GM18867 (cell line): ENCODE results near the gene EHMT2.

ENCODE experiments used
- ATAC-seq: cut with Tn5 transposase; IDR thresholded peaks from one replicate; pipeline ENCODE4 v1.9.1; 2021; ENCODE audit warnings: mild to moderate bottlenecking, moderate library complexity; ENCODE audit not compliant: unreplicated experiment

The EHMT2 gene

DNA sequence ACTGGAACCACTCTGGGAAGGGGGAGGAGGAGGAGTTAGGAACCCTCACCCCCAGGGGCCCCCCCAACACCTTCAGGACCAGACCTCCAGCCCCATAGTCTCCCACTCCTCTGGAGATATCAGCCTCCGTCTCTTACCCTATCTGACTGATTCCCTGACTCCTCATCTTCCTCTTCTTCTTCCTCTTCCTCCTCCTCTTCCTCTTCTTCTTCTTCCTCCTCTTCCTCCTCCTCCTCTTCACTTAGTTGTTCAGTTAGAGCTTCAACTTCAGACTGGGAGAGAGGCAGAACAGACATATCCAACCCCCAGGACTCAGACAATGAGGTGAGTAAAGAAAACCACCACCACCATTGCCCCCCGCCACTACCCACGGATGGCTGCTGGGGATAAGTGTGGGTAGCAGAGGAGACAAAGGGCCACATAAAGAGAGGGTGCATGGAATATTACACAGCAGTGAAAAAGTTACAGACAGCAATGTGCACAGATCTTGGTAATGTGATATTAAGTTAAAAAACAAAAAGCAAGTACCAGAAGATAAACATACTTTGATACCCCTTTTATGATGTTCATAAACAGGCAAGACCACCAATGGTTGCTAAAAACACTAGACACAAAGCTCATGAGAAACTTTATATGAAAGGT lies 8.0 kb downstream of the EHMT2 start:
- no peak for ATAC-seq

DNA sequence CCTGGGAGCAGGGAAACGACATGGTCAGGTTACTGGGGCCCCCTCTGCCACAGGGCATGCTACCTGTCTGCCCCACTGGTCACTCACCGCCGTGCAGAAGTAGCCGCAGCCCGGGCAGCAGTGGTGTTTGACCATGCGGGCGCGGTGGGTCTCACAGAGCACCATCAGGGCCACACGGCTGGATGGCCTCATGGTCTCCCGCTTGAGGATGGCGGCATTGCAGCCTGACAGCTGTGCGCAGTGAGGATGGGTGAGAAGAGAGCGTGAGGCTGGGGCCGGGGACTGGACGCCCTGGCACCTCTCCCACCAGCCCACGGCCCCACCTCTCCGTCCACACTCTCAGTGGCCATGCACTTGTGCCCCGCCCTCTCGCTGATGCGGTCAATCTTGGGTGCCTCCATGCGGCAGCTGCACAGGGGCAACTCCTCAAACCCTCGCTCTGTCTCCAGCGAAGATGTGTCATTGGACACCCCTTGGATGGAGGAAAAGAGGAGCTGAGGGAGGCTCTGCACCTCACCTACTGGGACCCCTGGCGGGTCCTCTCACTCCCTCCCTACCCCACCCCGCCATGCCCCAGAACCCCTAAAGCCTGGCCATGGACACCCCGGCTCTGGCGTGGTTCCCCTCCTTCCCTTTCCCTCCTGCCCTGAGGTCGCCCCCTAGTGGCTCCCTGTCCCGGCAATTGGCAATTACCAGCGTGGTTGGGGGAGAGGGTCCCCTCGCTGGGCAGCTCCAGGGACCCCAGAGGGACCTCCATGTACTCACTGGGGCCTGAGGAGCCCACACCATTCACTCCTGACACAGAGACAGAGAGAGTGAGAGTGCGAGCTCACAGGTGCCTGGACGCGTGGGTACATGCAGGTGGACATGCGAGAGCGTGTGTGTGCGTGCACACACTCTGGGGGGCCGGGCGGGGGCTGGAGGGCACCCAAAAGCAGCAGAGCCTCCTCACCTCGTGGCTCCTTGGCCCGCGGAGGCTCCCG lies 8.9 kb downstream of the EHMT2 start:
- no peak for ATAC-seq

GRCh38 chr6:31887173-31888007 lies 10.1 kb downstream of the EHMT2 start:
- no peak for ATAC-seq

DNA sequence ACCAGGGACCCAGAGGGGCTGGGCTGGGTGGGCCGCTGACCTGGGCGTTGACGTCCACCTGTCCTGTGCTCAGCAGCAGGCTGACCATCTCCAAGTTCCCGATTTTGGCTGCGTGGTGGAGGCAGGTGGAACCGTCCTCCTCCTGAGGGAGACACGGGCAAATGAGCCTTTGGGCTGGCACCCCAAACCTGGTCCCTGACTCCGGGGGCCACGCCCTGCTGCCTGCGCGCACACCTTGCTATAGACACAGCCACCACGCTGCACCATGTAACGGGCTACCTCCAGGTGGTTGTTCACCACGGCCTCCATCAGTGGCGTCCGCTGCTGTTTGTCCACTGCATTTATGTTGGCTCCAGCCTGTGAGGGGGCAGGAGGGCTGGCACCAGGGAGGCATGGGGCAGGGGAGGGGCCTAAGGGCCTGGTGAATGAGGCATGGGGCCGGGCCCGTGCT lies 10.9 kb downstream of the EHMT2 start:
- no peak for ATAC-seq

GRCh38 chr6:31884528-31885035 lies 12.9 kb downstream of the EHMT2 start:
- no peak for ATAC-seq

- ATAC-seq = no peak
Measured at GRCh38 chr6:31883676-31884075, 13.8 kb downstream of the EHMT2 start.

DNA sequence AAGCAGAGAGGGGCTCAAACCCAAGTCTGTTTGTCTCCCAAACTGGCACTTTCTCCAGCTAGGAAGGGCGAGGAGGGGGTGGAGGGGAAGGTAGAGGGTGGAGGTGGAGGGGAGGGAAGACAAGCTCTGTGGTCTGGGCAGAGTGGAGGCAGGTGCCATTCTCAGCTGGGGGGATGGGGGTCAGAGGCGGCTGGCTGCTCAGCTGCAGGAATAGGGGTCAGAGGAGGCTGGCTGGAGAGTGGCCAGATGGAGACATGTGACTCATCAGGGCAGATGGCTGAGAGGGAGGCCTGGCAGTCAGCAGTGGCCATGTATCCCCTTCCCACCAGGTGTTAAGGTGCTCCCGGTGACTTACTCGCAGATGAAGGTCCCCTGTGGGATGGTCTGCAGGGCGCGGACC lies 15.2 kb downstream of the EHMT2 start:
- no peak for ATAC-seq

DNA sequence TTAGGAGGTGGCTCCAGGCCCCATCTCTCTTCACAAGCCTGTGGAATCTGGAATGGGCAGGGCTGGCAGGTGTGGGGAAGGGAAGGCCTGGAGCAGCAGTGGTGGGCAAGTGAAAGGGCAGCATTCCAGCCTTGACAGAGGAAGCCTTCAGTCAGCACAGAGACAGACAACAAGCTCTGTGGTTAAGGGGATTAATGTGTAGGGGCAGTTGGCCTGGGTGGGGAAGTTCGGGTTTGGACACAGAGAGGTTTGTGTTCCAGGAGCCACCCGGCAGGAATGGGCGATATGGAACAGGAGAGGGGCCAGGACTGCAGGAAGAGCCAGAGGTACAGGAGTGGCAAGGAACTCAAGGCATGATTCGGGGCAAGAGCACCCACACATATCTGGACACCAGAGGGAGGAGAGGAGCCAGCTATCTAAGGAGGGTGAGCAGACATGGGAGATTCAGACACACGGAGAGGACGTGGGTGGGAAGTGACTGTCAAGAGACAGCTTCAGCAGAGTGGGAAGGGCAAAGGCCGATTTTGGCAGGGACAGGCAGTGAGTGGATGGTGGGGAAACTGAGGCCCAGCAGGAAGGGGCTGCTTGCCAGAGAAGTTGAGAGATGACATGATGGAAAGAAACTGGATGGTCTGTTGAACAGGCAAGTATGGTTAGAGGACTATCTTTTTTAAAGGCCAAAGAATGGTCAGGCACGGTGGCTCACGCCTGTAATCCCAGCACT lies 16.2 kb downstream of the EHMT2 start:
- no peak for ATAC-seq

DNA sequence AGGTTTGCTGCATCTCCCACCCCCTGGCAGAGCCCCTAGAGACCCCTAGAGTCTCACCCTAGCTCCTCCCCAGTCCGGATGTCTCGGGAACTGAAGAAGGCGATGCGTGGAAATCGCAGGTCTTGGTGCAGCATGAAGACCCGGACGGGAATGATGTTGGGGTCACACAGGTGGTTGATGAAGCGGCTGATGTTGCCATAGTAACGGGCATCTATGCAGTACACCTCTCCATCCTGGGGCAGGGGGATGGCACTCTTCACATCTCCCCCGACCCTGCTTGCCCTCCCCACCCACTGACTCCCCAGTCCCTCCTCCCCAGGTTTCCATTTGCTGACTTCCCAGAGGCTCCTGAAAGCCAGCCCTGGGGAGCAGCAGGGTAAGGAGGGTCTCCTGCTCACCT lies 16.9 kb downstream of the EHMT2 start:
- ATAC-seq = no peak

GRCh38 chr6:31879901-31880300 lies 17.6 kb downstream of the EHMT2 start:
- ATAC-seq = no peak

DNA sequence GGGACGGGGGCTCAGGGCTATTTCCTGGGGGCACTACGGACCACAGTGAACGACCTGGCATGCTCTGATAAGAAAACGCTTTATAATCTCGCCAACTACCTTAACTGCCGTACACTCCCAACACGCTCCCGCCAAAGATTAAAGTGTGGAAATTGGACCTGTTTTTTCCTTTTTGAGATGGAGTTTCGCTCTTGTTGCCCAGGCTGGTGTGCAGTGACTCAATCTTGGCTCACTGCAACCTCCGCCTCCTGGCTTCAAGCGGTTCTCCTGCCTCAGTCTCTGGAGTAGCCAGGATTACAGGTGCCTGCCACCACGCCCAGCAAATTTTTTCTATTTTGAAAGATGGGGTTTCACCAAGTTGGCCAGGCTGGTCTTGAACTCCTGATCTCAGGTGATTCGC lies 18.4 kb downstream of the EHMT2 start:
- ATAC-seq = no peak

- no peak for ATAC-seq
Measured at GRCh38 chr6:31878726-31879125, 18.8 kb downstream of the EHMT2 start, which contains the start of gene SLC44A4. Gene SLC44A4, minus strand, starts transcription at chr6:31878997. Its CDS starts 17 bp downstream, at chr6:31878980.

GRCh38 chr6:31878222-31878621 lies 19.3 kb downstream of the EHMT2 start:
- no peak for ATAC-seq

DNA sequence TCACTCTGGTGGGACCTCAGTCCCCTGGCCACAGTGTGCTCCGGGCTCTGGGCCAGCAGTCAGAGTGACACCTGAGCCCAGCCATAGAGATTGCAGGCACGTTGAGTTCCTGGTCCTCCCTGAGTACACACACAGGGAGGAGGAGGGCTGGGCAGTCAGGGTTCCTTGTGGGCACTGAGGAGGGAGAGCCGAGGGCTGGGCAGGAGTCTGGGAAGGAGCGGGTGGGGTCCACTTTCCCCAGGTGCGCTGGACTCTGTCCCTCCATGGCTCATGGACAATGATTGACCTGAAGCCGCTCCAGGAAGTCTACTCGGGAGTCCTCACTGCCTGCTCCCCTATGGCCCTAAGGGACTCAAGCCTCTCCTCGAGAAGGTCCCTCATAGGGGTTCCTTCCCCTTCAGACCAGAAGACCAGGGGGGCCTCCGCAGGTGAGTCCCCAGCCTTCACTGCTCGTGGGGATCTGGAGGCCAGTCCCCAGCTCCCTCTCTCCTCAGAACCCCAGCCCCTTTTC lies 19.8 kb downstream of the EHMT2 start:
- ATAC-seq = no peak

GRCh38 chr6:31877125-31877650 lies 20.3 kb downstream of the EHMT2 start:
- no peak for ATAC-seq

DNA sequence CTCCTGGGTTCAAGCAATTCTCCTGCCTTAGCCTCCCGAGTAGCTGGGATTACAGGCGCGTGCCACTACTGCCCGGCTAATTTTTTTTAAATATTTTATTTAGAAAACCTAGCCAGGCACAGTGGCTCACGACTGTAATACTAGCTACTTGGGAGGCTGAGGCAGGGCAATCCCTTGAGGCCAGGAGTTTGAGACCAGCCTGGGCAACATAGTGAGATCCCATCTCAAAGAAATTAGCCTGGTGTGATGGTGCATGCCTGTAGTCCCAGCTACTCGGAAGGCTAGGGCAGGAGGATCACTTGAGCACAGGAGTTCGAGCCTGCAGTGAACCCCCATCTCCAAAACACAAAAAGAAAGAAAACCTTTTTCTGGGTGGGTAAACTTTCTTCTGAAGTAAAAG lies 21.1 kb downstream of the EHMT2 start:
- no peak for ATAC-seq

- ATAC-seq = no peak
Measured at GRCh38 chr6:31875877-31876276, 21.6 kb downstream of the EHMT2 start.

DNA sequence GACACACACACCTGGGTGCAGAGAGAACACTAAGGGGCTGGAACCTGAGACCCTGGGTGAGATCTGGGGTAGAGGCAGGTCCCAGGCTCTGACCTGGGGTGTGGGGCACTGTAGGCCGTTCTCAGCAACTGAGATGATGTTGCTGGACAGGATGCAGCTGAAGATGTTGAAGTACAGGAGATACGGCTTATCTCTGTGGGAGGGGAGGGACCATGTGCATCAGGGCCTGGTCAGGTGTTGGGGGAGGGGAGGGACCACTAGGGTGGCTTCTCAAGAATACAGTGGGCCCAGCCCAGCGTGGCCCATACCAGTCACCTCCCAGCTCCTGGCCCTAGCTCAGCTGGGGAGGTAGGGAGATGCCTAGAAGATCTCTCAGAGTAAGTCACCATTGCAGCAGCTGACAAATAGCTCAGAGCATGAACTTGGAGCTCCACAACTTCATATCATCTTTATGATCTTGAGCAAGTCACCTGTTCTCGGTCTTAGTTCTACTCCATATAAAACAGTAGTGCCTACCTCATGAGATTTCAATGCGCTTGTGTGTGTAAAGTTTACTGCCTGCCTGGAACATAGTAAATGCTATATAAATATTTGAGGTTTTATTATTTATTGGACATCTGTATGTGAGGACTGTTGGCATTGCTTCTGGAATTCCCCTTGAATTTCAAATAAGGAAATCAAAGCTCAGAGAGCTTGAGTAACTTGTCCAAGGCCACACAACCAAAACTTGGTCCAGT lies 22.5 kb downstream of the EHMT2 start:
- no peak for ATAC-seq

GRCh38 chr6:31874084-31874670 lies 23.3 kb downstream of the EHMT2 start:
- no peak for ATAC-seq
